Inflammatory macrophage (primary cell): ENCODE results near the gene CLK3.
"Not testable (repeated sequence)": the region's sequence is repeated elsewhere in the genome, so short reads cannot be mapped to it uniquely, and the experiment has no call there.

ENCODE experiments used
- DNase-seq, 2 donors: peaks; one replicate each; pipeline ENCODE4 v3.0.0-alpha.2; 2020 to 2022

CLK3 gene

GRCh38 chr15:74621936-74622335 is 6.3 kb downstream of the CLK3 start:
- no peak for DNase-seq

DNA sequence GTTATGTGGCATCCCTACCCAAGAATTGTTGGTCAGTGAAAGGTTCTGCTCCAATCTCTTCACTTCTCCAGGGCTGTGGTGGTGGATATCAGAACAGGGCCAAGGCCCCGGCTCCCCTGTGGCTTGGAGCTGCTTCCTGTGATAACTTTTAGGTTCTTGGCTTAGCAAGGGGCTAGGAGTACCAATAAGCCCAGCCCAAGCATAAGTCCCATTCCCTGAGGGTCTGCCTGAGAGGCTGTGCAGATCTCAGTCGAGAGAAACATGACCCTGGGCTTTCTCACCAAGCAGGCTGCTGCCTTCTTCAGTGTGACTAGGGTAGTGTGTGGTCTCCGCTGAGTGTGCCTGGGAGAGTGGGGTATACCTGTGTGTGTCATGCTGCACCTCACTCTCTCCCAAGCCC is 7.1 kb downstream of the CLK3 start:
- DNase-seq = no peak

DNA sequence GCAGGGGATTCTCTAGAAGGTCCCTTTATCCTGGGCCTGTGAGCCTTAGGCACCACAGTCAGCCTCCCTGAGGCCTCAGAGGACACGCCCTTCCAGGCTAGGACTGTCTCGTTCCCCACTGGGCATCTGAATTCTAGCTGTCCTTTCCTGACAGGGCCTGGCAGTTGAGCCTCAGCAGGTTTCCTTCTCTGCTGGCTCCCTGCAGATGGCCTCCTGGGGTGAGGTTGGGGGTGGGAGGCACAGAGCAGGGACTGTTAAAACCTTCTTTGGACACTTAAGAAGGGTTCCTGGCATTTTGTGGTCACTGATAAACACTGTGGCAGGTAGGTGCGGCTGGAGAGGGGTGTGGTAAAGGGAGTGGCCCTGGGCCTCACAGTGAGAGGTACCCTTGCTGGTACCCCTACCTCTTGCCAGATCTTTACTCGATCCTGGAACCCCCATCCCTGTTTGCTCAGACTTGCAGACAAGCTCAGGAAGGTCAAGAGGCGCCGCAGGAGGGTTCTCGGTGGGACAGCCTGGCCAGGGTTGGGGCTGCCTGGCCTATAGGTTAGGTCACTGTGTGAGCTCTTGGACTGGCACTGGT is 8.5 kb downstream of the CLK3 start:
- no peak for DNase-seq

DNA sequence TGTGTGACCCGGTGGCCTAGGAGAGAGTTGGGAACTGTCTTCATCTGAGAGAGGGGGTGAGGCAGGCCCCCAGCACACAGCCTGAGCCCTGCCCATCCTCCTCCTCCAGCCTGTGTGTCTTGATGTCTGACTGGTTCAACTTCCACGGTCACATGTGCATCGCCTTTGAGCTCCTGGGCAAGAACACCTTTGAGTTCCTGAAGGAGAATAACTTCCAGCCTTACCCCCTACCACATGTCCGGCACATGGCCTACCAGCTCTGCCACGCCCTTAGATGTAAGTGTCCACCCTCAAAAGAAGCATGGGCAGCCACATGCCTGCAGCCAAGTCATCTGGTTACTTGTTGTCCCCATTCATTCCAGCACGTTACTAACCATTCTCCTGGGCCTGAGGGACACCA is 10.1 kb downstream of the CLK3 start:
- no peak for DNase-seq

GRCh38 chr15:74626336-74626735 is 10.7 kb downstream of the CLK3 start:
- DNase-seq = no peak

- peak; percentile 28 to 43 for DNase-seq
Observed at GRCh38 chr15:74626752-74627692, 11.4 kb downstream of the CLK3 start.

GRCh38 chr15:74627766-74628165 is 12.1 kb downstream of the CLK3 start:
- DNase-seq = no peak

- DNase-seq = no peak
Observed at GRCh38 chr15:74628199-74628598, 12.6 kb downstream of the CLK3 start.

GRCh38 chr15:74628949-74629348 is 13.3 kb downstream of the CLK3 start:
- DNase-seq = peak in 1 of 2 donors; percentile 8

GRCh38 chr15:74629696-74630095 is 14.1 kb downstream of the CLK3 start:
- not testable (repeated sequence) for DNase-seq

- peak in 1 of 2 donors; percentile 24 for DNase-seq
Observed at GRCh38 chr15:74630284-74631086, 14.8 kb downstream of the CLK3 start.

DNA sequence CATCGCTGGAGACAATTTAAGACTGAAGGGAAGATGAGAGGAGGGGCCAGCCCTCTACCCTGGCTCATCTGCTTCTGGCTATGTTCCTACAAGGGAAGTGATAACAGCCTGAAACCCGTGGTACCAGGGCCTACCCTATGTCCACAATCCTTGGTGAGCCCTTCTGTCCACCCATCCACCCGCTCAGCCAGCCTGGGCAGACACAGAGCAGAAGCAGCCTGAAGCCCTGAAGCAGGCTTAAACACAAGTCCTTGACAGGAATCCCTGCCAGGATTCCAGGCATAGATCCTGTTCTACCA is 15.4 kb downstream of the CLK3 start:
- no peak for DNase-seq

GRCh38 chr15:74631408-74631807 is 15.8 kb downstream of the CLK3 start:
- no peak for DNase-seq

DNA sequence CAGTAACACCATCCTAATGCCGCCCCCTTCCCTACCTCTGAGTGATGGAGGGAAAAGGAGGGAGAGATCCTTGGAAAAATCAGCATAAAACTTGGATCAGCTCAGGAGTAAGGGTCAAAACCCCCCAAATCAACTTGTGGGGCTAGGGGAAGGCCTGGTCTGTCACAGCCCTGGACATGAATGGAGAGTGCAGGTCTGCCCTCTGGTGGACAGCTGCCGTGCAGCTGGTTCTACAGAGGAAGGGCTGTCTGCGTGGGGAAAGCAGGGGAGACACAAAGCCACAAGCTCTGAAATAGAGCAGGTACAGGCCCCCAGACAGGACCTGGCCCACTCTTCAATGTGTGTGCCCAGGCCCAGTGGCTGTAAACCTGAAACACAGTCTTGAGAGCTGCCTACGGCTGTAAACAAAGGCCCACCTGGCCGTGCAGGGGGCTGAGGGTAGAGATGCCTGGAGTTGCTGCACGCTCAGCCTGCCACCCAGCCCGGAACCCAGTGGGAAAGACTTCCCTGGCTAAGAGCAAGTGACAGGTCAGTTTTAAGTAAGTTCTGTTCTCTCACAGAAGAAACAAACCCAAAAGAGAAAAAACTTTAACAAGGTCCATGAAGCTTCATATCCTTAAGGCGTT is 16.4 kb downstream of the CLK3 start:
- peak; percentile 49 to 64 for DNase-seq

- DNase-seq = no peak
Observed at GRCh38 chr15:74632601-74633000, 17.0 kb downstream of the CLK3 start.

DNA sequence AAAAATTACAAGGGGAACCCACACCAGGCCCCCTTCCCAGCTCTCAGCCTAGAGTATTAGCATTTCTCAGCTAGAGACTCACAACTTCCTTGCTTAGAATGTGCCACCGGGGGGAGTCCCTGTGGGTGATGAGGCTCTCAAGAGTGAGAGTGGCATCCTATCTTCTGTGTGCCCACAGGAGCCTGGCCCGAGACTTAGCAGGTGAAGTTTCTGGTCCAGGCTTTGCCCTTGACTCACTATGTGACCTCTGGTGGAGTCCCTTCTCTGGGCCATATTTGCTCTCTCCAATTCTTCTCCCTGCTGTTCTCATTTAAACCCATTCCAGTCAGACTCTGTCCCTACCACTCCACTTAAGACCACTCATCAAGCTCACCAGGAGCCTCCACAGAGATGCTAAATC is 18.1 kb downstream of the CLK3 start:
- DNase-seq = no peak

- DNase-seq = peak; percentile 66 to 70
Observed at GRCh38 chr15:74635228-74635627, 19.6 kb downstream of the CLK3 start.

GRCh38 chr15:74636984-74637383 is 21.3 kb downstream of the CLK3 start:
- DNase-seq = no peak

- no peak for DNase-seq
Observed at GRCh38 chr15:74641151-74641550, 25.5 kb downstream of the CLK3 start.

GRCh38 chr15:74642348-74642733 is 26.7 kb downstream of the CLK3 start:
- DNase-seq = no peak

DNA sequence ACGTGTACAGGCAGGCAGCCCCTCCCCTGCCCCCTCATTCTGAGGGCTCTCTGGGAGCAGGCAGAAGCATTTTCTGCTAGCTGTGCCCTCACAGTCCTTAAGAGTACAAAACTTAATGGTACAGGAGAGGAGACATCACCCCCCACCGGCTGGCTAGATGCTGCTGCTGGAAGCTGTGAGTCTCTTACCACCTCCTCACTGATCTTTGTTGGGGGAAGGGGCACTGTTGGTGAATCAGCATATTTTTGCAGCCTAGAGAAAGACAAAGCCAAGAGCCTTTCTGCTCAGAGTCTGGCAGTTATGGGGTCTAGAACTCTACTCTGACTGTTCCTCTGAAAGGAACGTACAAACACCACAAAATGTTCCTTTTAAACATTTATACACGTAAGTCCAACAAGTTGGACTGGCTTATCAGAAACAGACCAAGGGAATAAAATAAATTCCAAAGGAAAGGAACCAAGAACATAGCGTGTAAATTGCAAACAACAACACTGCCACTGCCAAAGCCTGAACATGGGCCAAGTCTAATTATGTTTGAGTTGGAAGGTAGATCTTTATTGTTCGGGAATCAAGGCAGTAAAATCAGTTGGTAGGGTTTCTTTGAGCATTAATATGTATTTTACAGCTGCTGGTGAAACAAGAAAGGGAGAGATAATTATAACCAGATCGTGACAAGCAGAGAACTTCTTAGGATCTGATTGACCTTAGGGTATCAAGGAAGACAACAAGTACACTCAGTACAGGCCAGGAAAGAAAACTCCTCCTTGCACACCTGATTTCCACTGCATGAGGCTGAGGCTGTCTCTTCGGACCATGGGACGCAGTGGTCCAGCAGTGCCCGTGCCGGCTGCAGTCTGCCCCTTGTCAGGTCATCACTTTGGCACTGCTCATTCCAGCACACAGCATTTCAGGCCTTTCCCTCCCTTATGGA is 27.4 kb downstream of the CLK3 start:
- no peak for DNase-seq

- no peak for DNase-seq
Observed at GRCh38 chr15:74643665-74644204, 28.1 kb downstream of the CLK3 start.
